HG03108 (cell line): ENCODE data around the gene GSDMA.

Source experiments
- ATAC-seq: cut with Tn5 transposase; IDR thresholded peaks from one replicate; pipeline ENCODE4 v1.9.1; 2021; ENCODE audit warnings: moderate library complexity; ENCODE audit not compliant: unreplicated experiment

The GSDMA gene

GRCh38 chr17:40019140-40019991, 56.6 kb downstream of the GSDMA start:
- ATAC-seq: no peak

DNA sequence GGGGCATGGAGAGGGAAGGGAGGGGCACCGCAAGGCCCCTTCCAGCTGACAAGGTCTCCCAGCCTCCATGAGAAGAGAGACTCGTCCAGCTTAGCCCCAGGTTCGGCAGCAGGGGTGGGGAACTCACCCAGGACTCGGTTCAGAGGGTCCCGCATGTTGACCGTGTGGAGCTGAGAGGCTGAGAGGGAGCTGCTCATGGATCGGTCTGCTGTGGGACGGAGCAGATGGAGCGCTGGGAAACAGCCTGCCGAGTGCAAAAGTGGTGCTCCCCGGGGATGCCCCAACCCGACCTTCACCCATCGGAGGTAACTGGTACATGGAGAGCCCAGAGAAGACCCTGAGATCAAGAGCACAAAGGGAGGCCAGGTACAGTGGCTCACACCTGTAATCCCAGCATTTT, 57.3 kb downstream of the GSDMA start:
- no peak for ATAC-seq

DNA sequence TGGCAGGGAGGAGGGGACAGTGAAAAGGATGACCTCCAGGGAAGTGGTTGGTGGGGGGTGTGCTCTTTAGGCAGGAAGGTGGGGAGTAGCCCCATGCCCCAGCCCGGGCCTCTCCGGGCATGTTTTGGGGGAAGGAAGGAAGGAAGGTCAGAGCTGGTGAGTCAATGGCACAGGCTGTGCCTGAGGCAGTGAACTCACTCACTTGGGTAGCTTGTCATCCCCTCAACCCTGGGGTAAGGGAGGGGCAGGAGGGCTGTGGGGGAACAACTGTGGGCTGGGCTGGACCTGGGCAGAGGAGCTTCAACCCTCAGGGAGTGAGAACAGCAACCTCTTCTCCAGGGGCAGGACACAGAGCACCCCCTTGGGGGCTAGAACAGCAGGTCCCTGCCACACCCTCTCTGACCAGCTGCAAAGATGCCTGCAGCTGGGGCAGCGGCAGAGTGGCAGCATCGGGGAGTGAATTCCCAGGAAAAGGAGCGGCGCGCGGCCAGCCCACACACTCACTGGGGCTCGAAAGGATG, 58.7 kb downstream of the GSDMA start:
- no peak for ATAC-seq

DNA sequence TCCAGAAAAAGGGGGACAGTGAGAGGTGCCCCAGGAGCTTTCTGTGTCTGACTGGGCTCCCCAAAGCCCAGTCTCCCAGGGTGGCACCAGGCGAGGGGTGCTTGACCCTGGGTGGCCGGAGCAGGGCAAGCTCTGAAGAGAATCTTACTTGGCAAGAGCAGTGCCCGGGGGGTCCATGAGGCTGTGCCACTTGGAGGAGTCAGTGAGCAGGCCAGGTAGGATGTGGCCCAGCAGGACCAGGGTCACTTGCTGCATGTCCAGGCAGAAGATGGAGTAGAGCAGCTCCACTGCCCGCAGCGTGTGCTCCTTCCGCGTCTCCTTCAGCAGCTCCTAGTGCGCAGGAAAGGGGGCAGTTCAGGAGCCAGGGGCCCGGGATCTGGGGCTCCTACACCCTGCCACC, 59.7 kb downstream of the GSDMA start:
- no peak for ATAC-seq

DNA sequence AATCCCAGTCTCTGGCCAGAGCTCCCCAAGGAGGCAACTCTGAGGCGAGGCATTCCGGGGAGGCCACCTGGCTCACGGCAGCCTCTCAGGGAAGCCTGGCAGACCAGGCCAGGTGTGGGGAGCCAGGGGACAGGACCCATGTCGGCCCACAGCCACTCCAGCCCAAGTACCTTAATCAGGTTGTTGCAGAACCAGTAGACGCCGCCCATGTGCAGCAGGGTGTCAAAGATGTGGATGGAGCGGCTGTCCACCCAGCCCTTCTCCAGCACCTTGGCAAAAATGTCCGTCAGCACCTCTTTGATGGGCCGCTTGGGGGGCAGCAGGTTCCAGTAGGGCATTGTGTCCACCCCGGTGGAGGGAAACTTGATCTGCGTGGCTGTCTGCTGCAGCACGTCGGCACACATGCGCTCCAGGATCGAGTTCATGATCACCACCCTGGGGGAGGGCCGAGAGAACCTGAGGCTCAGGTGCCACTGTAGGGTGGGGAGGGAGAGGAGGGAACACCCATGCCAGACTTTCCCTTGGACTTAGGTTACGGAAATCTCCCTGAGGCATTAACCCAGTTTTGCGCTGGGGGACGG, 60.2 kb downstream of the GSDMA start:
- ATAC-seq: no peak

DNA sequence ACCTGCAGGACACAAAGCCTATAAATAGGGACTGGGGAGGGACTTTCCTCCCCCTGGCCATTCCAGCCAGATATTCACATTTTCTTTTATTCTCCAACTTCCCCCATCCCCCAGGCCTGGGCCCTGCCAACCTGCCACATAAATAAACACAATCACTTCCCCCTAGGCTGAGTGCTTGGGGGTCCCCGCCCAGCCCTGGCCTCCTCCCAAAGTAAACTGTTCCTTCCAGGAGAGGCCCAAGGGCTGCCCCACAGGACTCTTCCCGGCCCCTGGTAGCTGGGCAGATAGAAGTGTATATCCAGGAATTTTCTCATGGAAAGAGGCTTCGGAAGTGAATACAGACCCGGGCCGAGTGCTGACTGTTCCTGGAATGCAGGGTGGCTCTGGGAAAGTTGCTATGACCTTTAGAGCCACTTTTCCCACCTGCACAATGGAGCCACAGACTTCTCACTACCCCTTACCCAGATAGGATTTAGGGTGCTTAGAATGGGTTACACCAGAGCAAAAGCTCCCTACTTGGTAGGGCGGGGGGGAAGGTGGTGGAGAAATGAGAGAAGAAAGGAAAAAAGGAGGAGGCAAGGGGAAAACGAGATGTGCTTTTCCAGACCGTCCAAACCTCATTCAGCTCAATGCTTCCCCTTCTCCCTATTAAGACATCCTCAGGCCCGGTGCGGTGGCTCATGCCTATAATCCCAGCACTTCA, 60.9 kb downstream of the GSDMA start:
- no peak for ATAC-seq

DNA sequence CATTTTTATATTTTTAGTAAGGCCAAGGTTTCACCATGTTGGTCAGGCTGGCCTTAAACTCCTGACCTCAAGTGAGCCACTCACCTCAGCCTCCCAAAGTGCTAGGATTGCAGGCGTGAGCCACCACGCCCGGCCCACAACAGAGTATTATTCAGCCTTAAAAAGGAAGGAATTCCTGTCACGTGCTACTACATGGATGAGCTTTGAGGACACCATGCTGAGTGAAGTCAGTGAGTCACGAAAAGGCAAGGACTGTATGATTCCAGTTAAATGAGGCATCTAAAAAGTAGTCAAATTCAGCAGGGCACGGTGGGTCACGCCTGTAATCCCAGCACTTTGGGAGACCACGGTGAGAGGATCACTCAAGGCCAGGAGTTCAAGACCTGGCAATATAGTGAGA, 62.1 kb downstream of the GSDMA start:
- no peak for ATAC-seq

DNA sequence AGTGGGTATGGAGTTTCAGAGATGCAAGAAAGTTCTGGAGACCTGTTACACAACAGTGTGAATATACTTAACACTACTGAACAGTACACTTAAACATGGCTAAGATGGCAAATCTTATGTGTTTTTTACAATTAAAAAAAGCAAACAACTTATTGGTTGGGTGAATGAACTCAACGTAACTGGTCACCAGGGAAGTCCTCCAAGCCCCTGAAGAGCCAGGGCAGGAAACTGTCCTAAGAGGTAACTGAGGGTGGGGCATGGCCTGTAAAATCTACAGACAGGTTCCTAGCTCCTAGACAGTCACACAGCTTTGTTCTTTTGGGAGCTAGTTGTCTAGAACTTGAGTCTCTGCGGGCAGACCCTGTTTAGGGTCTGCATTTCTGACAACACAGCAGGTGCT, 62.8 kb downstream of the GSDMA start:
- no peak for ATAC-seq

- no peak for ATAC-seq
Measured at GRCh38 chr17:40025991-40026815, 63.4 kb downstream of the GSDMA start.

GRCh38 chr17:40026816-40027613, 64.2 kb downstream of the GSDMA start:
- no peak for ATAC-seq
